GM12801 (cell line): ENCODE measurements around the gene RBBP8.

Experiments used
- CTCF ChIP-seq: IDR thresholded peaks from one replicate; pipeline ENCODE4 v1.5.1; 2011; ENCODE audit warnings: control low read depth; ENCODE audit not compliant: insufficient read length; ENCODE audit errors: extremely low read depth

Gene RBBP8

GRCh38 chr18:22983175-22983574 is 50.0 kb downstream of the RBBP8 start:
- TF ChIP-seq CTCF: no peak

- TF ChIP-seq CTCF: no peak
These were observed 52.1 kb downstream of the RBBP8 start for GRCh38 chr18:22985250-22985649.

GRCh38 chr18:22987547-22988189 is 54.5 kb downstream of the RBBP8 start:
- no peak for TF ChIP-seq CTCF

GRCh38 chr18:22988208-22988607 is 55.1 kb downstream of the RBBP8 start:
- TF ChIP-seq CTCF: no peak

- TF ChIP-seq CTCF: no peak
These were observed 65.2 kb downstream of the RBBP8 start for GRCh38 chr18:22998344-22998743.

- no peak for TF ChIP-seq CTCF
These were observed 66.1 kb downstream of the RBBP8 start for GRCh38 chr18:22999212-22999611.

GRCh38 chr18:22999647-23000046 is 66.5 kb downstream of the RBBP8 start:
- no peak for TF ChIP-seq CTCF

GRCh38 chr18:23003289-23003688 is 70.2 kb downstream of the RBBP8 start:
- no peak for TF ChIP-seq CTCF
